ENCODE measurements around the gene SLC12A7.
"Not testable (repeated sequence)": the region's sequence is repeated elsewhere in the genome, so short reads cannot be mapped to it uniquely, and the experiment has no call there.

SLC12A7 gene

GRCh38 chr5:1109542-1110306, 2.1 kb downstream of the SLC12A7 start:
- no peak for DNase-seq (ENCODE audit: low read depth)

GRCh38 chr5:1108865-1109174, 3.0 kb downstream of the SLC12A7 start:
- no peak for DNase-seq (ENCODE audit: low read depth)

- no peak for DNase-seq (ENCODE audit: low read depth)
Observed at GRCh38 chr5:1108023-1108864, 3.6 kb downstream of the SLC12A7 start.

GRCh38 chr5:1107167-1108022, 4.5 kb downstream of the SLC12A7 start:
- no peak for DNase-seq (ENCODE audit: low read depth)

GRCh38 chr5:1106385-1107166, 5.3 kb downstream of the SLC12A7 start:
- no peak for DNase-seq (ENCODE audit: low read depth)

GRCh38 chr5:1105350-1106265, 6.3 kb downstream of the SLC12A7 start:
- no peak for DNase-seq (ENCODE audit: low read depth)

GRCh38 chr5:1104327-1105006, 7.4 kb downstream of the SLC12A7 start:
- no peak for DNase-seq (ENCODE audit: low read depth)

GRCh38 chr5:1103505-1104326, 8.1 kb downstream of the SLC12A7 start:
- DNase-seq (ENCODE audit: low read depth) = no peak

GRCh38 chr5:1103093-1103492, 8.8 kb downstream of the SLC12A7 start:
- DNase-seq (ENCODE audit: low read depth) = no peak

- no peak for DNase-seq (ENCODE audit: low read depth)
Observed at GRCh38 chr5:1101961-1102713, 9.7 kb downstream of the SLC12A7 start.

- no peak for DNase-seq (ENCODE audit: low read depth)
Observed at GRCh38 chr5:1100664-1101574, 10.9 kb downstream of the SLC12A7 start.

GRCh38 chr5:1099926-1100663, 11.8 kb downstream of the SLC12A7 start:
- DNase-seq (ENCODE audit: low read depth) = no peak

- DNase-seq (ENCODE audit: low read depth) = no peak
Observed at GRCh38 chr5:1098986-1099597, 12.8 kb downstream of the SLC12A7 start.

GRCh38 chr5:1097988-1098385, 13.9 kb downstream of the SLC12A7 start:
- not testable (repeated sequence) for DNase-seq (ENCODE audit: low read depth)

- no peak for DNase-seq (ENCODE audit: low read depth)
Observed at GRCh38 chr5:1097381-1097987, 14.4 kb downstream of the SLC12A7 start.

GRCh38 chr5:1096838-1097237, 15.0 kb downstream of the SLC12A7 start:
- DNase-seq (ENCODE audit: low read depth) = no peak
